ENCODE results near the gene STAG2.

Gene STAG2

GRCh38 chrX:123975180-123975579 is 13.7 kb downstream of the STAG2 start:
- DNase-seq (ENCODE audit: low read depth), result no peak

GRCh38 chrX:123976706-123977316 is 15.3 kb downstream of the STAG2 start:
- no peak for DNase-seq (ENCODE audit: low read depth)

GRCh38 chrX:123983240-123983639 is 21.7 kb downstream of the STAG2 start:
- DNase-seq (ENCODE audit: low read depth), result no peak

GRCh38 chrX:123986377-123986776 is 24.9 kb downstream of the STAG2 start:
- DNase-seq (ENCODE audit: low read depth), result no peak

- no peak for DNase-seq (ENCODE audit: low read depth)
Measured at GRCh38 chrX:123988423-123989111, 27.1 kb downstream of the STAG2 start.

GRCh38 chrX:123989235-123989634 is 27.7 kb downstream of the STAG2 start:
- DNase-seq (ENCODE audit: low read depth), result no peak

- no peak for DNase-seq (ENCODE audit: low read depth)
Measured at GRCh38 chrX:123990169-123990568, 28.7 kb downstream of the STAG2 start.

- DNase-seq (ENCODE audit: low read depth), result no peak
Measured at GRCh38 chrX:123990602-123991001, 29.1 kb downstream of the STAG2 start.

- no peak for DNase-seq (ENCODE audit: low read depth)
Measured at GRCh38 chrX:123993326-123993725, 31.8 kb downstream of the STAG2 start.

- DNase-seq (ENCODE audit: low read depth), result no peak
Measured at GRCh38 chrX:123993904-123994635, 32.6 kb downstream of the STAG2 start.

- no peak for DNase-seq (ENCODE audit: low read depth)
Measured at GRCh38 chrX:123994730-123995129, 33.2 kb downstream of the STAG2 start.

- no peak for DNase-seq (ENCODE audit: low read depth)
Measured at GRCh38 chrX:124001581-124001980, 40.1 kb downstream of the STAG2 start.

- DNase-seq (ENCODE audit: low read depth), result no peak
Measured at GRCh38 chrX:124005228-124005627, 43.7 kb downstream of the STAG2 start.

GRCh38 chrX:124010157-124010556 is 48.7 kb downstream of the STAG2 start:
- DNase-seq (ENCODE audit: low read depth), result no peak

- DNase-seq (ENCODE audit: low read depth), result no peak
Measured at GRCh38 chrX:124010566-124010965, 49.1 kb downstream of the STAG2 start.

GRCh38 chrX:124015721-124016120 is 54.2 kb downstream of the STAG2 start:
- no peak for DNase-seq (ENCODE audit: low read depth)

GRCh38 chrX:124016825-124017224 is 55.3 kb downstream of the STAG2 start:
- DNase-seq (ENCODE audit: low read depth), result no peak

GRCh38 chrX:124018023-124018422 is 56.5 kb downstream of the STAG2 start:
- no peak for DNase-seq (ENCODE audit: low read depth)

- no peak for DNase-seq (ENCODE audit: low read depth)
Measured at GRCh38 chrX:124023838-124024238, 62.3 kb downstream of the STAG2 start.

- DNase-seq (ENCODE audit: low read depth), result no peak
Measured at GRCh38 chrX:124026529-124026928, 65.0 kb downstream of the STAG2 start.

GRCh38 chrX:124028182-124028581 is 66.7 kb downstream of the STAG2 start:
- DNase-seq (ENCODE audit: low read depth), result no peak

GRCh38 chrX:124030520-124030919 is 69.0 kb downstream of the STAG2 start:
- DNase-seq (ENCODE audit: low read depth), result no peak

- DNase-seq (ENCODE audit: low read depth), result no peak
Measured at GRCh38 chrX:124033821-124034220, 72.3 kb downstream of the STAG2 start.

Measured in activated T-helper 1 cell treated with Interleukin-2 at 50 U/mL for 16 hours (primary cell).